ENCODE data around the gene FNDC3B.
A peak's percentile ranks its signal among the peaks of the same experiment; 100 is the strongest.

FNDC3B gene

GRCh38 chr3:172129498-172129849 is 90.1 kb downstream of the FNDC3B start:
- Histone ChIP-seq H3K9me3 (no peaks in the 10 kb centered on the region), H3K27me3 (no peaks in the 10 kb centered on the region), H3K36me3 (peaks cover under 1% of the 10 kb centered on the region), H3K4me3 (ENCODE audit: low read depth, low read length) (peak overlapping the region; percentile 44), H3K4me1 (peaks cover 10% of the 10 kb centered on the region)
- no peak for TF ChIP-seq CTCF (IDR thresholded peaks at IDR 0.05; ENCODE audit: low read depth, low read length)
- no peak for DNase-seq

- H3K9me3 ChIP-seq: no peaks in the 10 kb centered on the region
- no peaks in the 10 kb centered on the region for H3K27me3 ChIP-seq
- peak overlapping the region; percentile 62 for H3K4me3 ChIP-seq (ENCODE audit: low read depth, low read length)
- peak; percentile 89 for DNase-seq
- H3K36me3 ChIP-seq: no peaks in the 10 kb centered on the region
- peaks cover 13% of the 10 kb centered on the region for H3K4me1 ChIP-seq
- no peak for TF ChIP-seq CTCF (IDR thresholded peaks at IDR 0.05; ENCODE audit: low read depth, low read length)
These were observed 90.7 kb downstream of the FNDC3B start for GRCh38 chr3:172129850-172130716.

- no peak for DNase-seq
- no peaks in the 10 kb centered on the region for H3K36me3 ChIP-seq
- H3K9me3 ChIP-seq: no peaks in the 10 kb centered on the region
- TF ChIP-seq CTCF (IDR thresholded peaks at IDR 0.05; ENCODE audit: low read depth, low read length): no peak
- H3K27me3 ChIP-seq: no peaks in the 10 kb centered on the region
- H3K4me3 ChIP-seq (ENCODE audit: low read depth, low read length): peak overlapping the region; percentile 62
- peaks cover 13% of the 10 kb centered on the region for H3K4me1 ChIP-seq
These were observed 91.3 kb downstream of the FNDC3B start for GRCh38 chr3:172130717-172131050.

- Histone ChIP-seq H3K4me1 (peaks cover 13% of the 10 kb centered on the region), H3K4me3 (ENCODE audit: low read depth, low read length) (no peak overlapping the region), H3K36me3 (no peaks in the 10 kb centered on the region), H3K27me3 (no peaks in the 10 kb centered on the region), H3K9me3 (no peaks in the 10 kb centered on the region)
- no peak for DNase-seq
- no peak for TF ChIP-seq CTCF (IDR thresholded peaks at IDR 0.05; ENCODE audit: low read depth, low read length)
These were observed 92.4 kb downstream of the FNDC3B start for GRCh38 chr3:172131746-172132145.

- Histone ChIP-seq H3K27me3 (no peaks in the 10 kb centered on the region), H3K9me3 (no peaks in the 10 kb centered on the region), H3K4me3 (ENCODE audit: low read depth, low read length) (no peak overlapping the region), H3K4me1 (peaks cover 13% of the 10 kb centered on the region), H3K36me3 (no peaks in the 10 kb centered on the region)
- DNase-seq: no peak
- TF ChIP-seq CTCF (IDR thresholded peaks at IDR 0.05; ENCODE audit: low read depth, low read length): no peak
These were observed 92.8 kb downstream of the FNDC3B start for GRCh38 chr3:172132159-172132586.

GRCh38 chr3:172132721-172133311 is 93.4 kb downstream of the FNDC3B start:
- no peaks in the 10 kb centered on the region for H3K36me3 ChIP-seq

More at GRCh38 chr3:172132721-172133311, 93.4 kb downstream of the FNDC3B start:
- DNase-seq: no peak
- H3K4me1 ChIP-seq: peaks cover 17% of the 10 kb centered on the region
- TF ChIP-seq CTCF (IDR thresholded peaks at IDR 0.05; ENCODE audit: low read depth, low read length): no peak
- H3K27me3 ChIP-seq: no peaks in the 10 kb centered on the region
- H3K9me3 ChIP-seq: no peaks in the 10 kb centered on the region
- no peak overlapping the region for H3K4me3 ChIP-seq (ENCODE audit: low read depth, low read length)

Measured in BE2C (cell line).